DMS 273 treated with DMSO at 0.1 percent for 48 hours (cell line): ENCODE results near the gene ANKRD65.
"Not testable (repeated sequence)": the region's sequence is repeated elsewhere in the genome, so short reads cannot be mapped to it uniquely, and the experiment has no call there.

Experiments used
- DNase-seq: peaks from one replicate; lab custom pipeline; 2025; lab: John Stamatoyannopoulos, UW

Gene ANKRD65

DNA sequence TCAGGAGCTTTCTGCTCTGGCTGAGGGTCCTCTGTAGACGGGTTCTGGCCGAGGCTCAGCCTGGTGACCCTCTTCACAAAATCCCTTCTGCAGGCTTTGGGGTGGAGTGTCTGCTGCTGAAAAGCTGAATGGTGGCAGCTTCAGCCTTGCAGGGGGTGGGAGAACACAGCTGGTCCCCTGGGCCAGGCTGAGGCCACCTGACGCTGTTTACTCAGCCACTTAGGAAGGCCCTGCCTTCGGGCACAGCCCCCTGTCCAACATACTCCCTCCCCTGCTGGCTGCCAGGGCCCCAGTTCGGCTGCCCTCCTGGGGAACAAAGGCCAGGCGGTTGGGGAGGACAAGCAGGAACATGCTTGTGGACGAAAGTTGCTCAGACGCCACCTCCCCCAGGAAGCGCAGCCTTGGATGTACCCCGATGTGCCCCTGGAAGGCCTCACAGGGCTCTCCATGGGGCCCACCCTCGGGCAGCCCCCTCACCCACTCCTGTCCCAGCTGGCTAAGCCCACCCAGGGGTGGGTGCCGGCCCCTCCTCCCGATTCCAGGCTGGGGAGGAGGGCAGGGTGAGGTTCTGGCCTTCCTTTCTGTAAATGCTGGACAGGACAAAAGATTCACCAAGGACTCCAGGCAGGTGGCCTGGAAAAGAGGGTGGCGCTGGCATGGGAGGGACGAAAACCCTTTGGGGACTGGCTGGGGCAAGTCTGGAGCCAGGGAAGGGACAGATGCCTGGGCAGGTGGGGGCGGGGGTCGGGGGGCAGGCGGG lies at the start of gene ANKRD65:
Gene ANKRD65, minus strand, starts transcription at position 130 of the 760 bp plus-strand sequence. CDS start 271 bp downstream, outside the sequence.
- DNase-seq = peak; percentile 39

DNA sequence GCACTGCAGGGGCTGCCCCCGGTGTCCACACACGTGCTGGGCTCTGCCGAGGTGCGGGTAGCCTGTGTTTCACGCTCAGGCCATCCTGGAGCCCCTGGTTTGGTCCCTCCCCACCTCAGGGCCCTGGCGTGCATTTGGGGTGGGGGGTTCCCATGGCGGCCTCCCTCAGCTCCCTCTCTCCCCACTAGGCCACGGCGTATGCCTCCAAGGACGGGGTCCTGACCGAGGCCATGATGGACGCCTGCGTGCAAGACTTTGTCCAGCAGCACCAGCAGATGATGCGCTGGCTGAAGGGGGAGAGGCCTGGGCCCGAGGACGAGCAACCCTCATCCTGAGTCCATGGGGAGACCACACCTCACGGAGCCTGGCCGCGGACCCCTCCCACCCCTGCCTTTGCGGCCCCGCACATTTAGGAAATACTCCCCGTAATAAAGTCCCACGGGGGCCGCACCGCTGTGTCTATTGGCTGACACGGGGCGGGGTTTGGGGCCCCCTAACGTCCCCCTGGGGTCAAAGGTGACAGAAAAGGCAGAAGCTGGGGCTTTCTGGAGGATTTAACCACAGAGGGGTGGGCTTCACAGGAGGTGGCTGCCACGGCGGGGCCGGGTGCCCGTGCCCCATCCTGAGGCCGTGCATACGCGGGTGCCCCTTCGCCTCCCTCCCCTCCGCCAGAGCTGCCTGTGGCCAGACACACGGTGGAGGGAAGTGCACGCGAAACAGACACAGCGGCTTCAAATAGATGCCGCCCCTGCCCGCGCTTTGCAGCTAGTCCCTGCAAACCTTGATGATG lies 47.3 kb upstream of the ANKRD65 start:
- DNase-seq = not testable (repeated sequence)

DNA sequence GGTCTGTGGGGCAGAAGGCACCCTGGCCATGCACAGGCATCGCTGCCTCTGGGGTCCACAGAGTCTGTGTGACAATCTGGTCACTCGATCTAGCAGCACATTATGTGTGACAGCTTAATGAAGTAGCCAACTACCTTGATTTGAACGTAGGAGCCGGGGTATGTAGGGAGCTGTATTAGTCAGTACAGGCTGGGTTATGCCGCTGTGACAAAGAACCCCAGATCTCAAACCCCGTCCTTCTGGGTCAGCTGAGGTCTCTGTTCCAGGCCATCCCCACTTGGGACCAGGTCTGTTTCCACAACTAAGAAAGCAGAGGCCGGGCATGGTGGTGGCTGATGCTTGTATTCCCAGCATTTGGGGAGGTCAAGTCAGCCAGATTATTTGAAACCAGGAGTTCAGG lies 42.2 kb upstream of the ANKRD65 start:
- DNase-seq = no peak

DNA sequence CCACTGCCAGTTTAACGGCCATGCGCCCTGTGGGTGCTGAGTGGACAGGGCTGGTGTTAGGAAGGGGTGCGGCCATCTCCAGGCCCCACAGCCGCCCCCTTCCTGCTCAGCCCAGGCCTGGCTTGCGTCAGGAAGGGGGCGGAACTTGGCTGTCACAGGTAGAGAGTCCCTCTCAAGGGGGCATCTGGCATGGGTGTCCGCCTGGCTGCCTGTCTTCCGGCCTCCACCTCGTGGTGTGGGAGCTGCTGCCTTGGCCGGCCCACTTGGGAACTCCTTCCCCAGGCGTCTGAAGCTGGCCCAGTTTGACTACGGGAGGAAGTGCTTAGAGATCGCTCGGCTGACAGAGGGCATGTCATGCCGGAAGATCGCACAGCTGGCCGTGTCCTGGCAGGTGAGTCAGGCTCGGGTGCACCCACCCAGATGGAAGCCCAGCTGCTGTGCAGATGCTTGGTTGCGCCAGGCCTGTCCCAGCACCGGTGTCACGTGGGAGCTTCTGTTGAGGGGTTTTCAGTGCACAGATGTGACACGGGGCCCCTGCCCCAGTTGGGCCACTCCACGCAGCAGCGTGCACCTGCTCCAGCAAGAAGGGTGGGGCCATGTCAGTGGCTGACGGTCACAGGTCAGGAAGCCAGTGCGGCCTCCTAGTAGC lies 41.4 kb upstream of the ANKRD65 start:
- no peak for DNase-seq

DNA sequence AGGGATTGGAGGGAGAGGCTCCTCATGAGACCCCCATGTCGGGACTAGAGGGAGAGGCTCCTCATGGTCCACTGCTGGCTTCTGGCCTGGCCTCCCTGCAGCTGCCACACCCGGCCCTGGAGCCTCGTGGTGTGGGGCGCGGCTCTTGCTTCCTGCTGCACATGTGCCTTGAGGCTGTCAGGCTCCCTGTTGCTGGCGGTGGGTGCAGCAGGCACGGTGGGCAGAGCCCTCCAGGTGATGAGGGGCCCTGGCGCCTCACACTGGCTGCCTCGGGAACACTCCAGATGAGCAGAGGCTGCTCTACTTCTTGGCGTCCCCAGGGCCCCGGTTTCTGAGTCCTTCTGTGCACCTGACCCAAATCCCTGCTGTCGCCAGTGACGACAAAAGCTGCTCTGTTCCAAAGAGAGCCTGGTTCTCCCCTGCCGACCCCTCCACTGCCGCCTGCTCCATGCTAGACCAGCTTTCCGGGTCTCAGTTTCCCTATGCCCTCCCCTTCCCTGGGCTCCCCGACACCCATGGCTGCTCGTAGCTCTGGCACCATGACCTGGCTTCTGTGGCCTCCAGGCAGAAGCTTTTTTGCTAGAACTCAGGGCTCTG lies 40.7 kb upstream of the ANKRD65 start:
- no peak for DNase-seq

DNA sequence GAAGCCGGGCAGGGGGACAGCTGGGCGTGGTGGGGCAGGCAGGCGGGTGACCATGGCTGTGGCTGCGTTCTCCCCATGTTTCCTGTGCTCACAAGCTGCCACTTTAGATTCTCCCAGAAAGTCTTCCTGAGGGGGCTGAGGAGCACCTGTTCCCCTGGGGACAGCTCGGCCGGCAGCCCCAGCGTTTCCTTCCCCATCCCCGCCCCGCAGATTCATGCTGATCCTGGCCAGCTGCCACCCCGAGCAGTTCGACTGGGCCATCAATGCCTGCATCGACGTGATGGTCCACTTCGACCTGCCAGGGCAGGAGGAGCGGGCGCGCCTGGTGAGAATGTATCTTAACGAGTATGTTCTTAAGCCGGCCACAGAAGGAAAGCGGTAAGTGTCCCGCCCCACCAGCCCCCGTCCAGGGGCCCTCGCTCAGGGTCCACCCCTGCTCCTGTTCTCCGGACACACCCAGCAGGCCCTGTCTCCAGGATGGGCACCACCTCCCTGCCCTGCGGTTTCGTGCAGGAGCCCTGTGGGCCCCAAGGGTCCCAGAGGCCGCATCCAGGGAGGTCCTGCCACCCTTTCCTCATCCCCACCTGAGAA lies 39.6 kb upstream of the ANKRD65 start:
- DNase-seq = no peak

DNA sequence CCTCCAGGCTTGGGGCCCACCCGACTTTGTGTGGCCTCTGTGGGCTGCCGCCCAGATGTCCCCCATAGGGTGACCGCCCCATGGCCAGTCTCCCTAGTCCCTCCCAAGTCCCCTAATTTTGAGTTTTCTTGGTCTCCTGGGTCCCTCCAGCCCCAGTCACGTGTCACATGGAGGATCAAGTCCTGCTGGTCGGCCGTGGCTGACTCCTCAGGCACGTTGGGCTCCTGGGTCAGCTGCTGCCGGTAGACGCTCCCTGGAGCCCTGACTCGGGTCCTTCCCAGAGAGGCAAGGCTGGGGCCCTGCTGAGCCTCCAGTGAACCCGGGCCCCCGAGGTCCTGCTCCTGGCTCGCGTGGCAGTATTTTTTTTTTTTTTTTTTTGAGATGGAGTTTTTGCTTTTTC lies 38.6 kb upstream of the ANKRD65 start:
- DNase-seq = not testable (repeated sequence)

DNA sequence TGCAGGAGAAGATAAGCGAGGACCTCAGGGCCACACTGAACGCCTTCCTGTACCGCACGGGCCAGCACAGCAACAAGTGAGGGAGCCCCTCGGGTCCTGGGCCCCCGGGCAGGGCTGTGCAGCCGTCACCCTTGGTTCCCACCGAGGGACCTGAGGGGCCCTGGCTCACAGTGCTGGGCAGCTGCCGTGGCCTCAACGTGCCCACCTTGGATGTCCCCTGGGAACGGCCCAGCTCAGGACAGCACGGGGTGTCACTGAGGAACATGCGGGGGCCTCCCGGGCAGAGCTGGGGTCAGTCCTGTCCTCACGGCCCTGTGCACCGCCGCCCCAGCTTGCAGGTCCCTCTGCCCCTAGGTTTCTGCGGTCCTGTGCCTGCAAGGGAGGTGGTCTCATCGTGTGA lies 38.1 kb upstream of the ANKRD65 start:
- not testable (repeated sequence) for DNase-seq

DNA sequence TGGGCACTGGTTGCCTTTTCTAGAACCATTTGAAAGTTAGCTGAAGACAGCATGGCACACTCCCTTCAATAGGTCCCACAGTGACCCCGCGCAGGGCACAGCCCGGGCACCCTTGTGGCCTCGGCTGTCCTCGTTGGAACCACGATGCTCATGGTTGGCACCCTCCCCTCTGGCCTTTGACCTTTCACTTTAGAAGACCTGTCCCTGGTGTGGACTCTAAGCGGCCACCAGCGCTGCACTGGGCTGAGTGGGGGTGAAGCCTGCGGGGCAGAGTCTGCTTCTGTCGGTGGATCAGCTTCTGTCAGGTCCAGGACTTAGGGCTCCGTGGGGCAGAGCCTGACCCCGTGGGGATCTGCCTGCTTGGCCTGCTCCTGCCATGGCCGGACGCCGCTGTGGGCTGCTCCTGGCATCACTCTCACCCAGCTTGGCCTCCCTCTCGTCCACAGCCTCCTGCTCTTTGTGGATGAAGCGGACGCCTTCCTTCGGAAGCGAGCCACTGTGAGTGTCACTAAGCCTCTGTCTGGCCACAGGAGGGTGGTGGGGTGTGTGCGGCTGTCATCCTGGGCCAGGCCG lies 35.7 kb upstream of the ANKRD65 start:
- not testable (repeated sequence) for DNase-seq

DNA sequence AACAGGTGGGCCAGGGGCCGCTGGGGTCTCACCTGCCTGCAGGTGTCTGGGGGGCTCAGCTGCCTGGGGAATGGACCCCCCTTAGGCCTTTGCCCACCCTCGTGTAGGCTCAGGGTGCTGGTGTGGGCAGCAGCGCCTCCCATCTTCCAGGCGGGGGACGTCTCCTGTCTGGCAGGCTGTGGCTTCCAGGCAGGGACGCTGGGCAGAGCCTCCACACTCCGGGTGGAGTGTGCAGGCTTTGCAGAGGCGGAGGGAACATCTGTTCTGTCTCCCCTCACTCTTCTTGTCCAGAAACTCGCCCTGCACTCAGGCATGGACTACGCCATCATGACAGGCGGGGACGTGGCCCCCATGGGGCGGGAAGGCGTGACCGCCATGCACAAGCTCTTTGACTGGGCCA lies 34.9 kb upstream of the ANKRD65 start:
- not testable (repeated sequence) for DNase-seq

DNA sequence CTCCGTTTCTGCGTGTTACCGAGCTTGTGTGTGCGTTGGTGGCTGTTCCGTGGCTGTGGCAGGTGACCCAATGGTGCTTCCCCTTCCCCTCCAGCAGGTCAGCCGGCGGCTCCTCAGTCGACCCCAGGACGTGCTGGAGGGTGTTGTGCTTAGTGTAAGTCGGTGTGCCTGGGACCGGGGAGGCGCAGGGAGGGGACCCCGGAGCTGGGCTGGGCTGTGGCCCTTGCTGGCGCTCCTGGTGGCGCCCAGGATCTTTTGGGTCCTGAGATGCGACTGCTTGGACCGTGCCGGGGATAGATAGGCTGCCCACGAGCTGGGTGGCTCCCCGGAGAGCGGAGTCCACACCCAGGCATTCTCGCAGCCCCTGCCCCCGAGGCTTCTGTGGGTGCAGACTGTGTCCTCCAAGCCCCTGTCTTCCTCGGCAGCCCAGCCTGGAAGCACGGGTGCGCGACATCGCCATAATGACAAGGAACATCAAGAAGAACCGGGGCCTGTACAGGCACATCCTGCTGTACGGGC lies 34.3 kb upstream of the ANKRD65 start:
- DNase-seq = no peak

DNA sequence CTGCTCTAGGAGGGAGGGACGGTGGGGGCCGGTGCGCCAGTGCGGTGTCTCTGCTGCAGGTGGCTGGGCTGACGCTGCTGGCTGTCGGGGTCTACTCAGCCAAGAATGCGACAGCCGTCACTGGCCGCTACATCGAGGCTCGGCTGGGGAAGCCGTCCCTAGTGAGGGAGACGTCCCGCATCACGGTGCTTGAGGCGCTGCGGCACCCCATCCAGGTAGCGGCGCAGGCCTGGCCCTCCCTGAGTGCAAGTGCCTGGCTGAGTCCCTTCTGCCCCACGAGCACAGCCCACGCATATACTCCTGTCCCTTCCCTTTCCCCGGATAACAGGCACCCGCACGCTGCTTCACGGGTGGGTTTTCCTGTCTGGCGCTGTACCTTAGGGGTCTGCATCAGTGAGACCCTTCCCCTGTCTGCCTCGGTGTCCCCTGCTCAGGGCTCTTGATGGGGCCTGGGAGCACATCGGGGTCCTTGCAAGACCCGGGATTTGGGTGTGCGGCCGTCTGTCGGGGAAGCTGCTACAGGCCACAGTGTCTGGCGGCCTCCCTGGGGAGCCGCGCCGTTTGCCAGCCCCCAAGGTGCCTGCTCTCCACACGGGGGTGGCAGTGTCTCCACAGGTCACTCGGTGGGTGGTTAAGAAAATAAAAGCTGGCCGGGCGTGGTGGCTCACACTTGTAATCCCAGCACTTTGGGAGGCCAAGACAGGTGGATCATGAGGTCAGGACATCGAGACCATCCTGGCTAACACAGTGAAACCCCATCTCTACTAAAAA lies 33.4 kb upstream of the ANKRD65 start:
- not testable (repeated sequence) for DNase-seq

DNA sequence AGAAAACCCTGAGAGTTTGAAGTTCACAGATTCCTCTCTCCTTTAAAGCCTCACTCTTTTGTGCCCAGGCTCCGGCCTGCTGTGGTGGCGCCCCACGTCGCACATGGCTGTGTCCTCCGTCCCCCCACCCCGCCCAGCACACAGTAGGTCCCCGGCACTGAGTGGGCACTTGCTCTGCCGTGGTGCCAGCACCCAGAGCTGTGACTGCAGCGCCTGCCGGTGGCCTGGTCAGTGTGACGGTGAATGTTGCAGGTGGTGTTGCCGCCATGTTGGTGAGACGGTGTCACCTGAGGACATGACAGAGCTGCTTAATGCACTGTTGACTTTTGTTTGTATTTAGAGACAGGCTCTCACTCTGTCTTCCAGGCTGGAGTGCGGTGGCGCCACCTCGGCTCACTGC lies 31.8 kb upstream of the ANKRD65 start:
- DNase-seq = no peak

DNA sequence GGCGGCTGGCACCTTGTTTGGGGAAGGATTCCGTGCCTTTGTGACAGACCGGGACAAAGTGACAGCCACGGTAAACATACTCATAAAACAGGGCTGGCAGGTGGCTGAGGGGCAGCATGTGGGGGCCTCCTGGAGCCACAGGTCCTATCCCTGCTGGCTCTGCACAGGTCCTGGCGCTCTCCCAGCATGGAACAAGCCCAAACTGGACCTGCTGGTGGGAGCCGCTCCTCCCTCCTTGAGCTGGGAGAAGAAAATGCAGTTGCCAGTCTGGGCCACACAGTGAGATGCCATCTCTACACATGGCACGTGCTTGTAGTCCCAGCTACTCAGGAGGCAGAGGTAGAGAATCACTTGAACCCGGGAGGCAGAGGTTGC lies 31.3 kb upstream of the ANKRD65 start:
- DNase-seq = peak; percentile 62

DNA sequence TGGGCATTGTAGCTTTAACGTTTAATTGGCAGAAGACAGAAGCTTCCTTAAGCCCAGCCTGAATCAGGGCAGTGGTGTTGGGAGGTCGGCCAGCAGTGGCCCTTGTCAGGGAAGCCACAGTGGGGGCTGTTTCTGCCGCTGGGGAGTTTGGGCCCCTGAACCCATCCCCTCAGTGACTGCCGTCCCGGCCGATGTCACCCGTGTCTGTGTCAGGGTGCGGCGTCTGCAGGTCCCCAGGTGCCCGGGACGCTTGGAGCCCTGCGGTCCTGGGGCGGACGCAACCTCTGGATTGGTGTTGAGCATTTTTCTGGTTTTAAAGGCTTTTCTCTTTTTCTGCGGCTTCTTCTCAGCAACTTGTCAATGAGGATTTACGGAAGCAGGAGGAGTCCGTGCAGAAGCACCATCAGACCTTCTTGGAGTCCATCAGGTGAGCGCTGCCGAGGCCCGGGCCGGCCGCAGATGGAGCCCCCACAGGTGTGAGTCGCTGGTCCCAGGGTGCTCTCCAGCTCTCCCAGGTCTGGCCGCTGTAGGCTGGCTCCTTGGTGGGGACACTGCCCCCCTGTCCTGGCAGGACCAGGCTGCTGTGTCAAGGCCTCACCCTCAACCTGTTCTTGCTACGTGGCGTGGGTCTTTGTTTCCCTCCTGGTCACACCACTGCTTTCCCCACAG lies 30.8 kb upstream of the ANKRD65 start:
- no peak for DNase-seq

DNA sequence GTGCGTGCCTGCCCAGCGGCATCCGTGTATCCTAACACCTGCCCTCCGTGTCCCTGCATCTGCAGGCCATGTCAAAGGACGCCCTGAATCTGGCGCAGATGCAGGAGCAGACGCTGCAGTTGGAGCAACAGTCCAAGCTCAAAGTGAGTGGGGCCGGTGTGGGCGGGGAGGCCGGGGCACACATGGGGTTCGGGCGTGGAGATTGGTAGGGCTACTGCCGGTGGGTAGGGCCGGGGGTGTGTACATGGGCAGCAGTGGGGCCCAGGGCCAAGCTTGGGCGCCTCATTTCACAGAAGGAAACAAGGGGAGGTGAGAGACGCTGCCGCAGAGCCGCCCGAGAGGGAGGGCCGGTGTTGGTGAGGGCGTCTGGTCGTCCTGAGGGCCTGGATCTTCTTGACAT lies 29.5 kb upstream of the ANKRD65 start:
- DNase-seq = not testable (repeated sequence)

DNA sequence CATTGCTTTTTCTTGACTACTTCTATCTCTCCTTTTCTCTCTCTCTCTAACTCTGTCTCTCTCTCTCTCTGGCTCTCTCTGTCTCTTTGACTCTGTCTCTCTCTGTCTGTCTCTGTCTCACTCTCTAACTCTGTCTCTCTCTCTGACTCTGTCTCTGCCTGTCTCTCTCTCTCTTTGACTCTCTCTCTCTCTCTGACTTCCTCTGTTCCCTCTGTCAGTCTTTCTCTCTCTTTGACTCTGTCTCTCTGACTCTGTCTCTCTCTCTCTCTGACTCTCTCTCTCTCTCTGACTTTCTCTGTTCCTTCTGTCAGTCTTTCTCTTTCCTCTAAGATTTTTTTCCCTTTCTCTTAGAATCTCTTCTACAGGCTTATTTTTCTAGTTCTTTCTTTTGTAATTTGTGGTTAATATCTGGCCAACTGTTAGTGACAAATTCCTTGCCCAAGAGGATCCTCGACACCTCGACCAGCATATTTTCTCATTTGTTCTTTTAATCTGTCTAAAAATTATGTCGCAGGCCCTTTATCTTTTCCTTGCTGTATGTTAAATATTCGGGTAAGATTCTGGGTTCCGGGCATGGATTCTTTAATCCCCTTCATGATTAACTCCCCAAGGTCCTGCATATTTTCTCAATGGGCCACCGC lies 28.1 kb upstream of the ANKRD65 start, which contains the start of gene ATAD3C:
Gene ATAD3C, plus strand, starts transcription at position 591 of the 641 bp plus-strand sequence. CDS start 995 bp downstream, outside the sequence.
- no peak for DNase-seq

DNA sequence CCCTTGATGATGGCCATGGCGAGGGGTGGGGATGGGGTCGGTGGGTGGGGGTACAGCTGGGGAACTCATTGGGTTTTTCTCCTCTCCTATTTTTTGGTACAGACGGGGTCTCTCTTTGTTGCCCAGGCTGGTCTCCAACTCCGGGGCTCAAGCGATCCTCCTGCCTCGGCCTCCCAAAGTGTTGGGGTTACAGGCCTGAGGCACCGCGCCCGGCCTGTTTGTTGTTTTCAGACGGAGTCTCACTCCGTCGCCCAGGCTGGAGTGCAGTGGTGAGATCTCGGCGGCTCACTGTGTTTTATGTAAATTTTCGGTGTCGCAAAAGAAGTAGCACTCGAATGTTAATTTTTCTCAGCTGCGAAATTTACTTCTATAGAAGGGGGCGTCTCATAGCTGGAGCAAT lies 25.6 kb upstream of the ANKRD65 start:
- not testable (repeated sequence) for DNase-seq

DNA sequence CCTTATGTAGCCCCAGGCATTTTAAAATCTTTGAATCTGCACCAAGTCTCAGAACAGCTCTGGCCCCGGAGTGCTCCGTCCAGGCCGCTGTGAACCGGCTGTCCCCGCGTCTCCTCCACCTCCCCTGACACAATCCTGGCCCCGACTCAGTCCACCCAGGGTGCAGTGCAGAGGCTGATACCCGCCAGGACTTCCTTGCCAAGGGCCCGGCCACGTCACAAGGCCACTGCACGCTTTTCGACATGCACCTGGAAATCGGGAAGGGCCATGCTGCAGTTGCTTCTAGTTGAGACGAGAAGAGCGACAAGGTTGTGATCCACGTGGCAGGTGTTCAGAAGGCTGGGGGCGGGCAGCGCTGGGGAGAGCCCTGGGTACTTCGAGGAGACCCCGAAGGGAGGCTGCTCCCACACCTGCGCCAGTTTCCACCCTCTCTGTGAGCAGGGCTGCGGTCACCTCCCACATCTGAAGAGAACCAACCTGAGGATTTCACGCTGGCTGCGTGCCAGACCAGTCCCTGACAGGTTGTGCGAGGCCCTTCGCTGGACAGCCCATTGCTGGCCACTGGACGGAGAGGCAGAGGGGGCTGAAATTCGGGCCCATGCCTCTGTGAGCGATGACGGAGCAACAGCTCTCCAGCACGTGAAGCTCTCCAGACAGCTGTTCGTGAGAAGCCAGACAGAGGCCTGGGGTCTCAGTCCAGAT lies 21.1 kb upstream of the ANKRD65 start:
- no peak for DNase-seq
